Stimulated activated CD8-positive, alpha-beta memory T cell treated with anti-CD3 and anti-CD28 coated beads, Interleukin-7, amount 100 ng/mL, for 1 hour (primary cell): ENCODE results near the gene KLHL5.

Source experiments
- DNase-seq, 2 donors: peaks; one replicate each; pipeline ENCODE4 v3.0.0-alpha.2; 2020; ENCODE audit warnings: low read depth in 2 of 2

Gene KLHL5

DNA sequence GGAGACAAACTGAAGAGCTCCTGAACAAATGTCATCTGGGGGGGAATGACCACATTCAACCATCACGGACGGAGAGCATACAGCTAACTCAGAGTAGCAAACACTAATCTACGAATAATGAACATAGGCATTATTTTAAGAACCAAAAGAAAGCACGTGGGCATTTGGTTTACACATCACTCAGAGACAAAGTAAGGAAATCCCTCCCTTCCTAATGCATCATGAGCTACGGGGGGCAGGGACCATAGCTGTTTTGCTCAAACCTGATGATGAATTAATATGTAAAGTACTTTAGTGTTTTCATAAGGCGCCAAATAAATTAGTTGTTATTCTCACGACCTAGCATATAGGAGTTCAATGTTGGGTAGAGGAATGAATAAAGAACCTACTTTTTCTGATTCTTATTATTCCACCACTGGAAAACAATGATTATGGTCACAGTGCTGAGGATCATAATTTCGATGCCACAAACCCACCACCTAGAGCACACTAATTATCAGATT, 18.1 kb upstream of the KLHL5 start:
- DNase-seq, result no peak

GRCh38 chr4:39044364-39044955, 17.6 kb upstream of the KLHL5 start:
- DNase-seq, result peak; percentile 85 to 87

DNA sequence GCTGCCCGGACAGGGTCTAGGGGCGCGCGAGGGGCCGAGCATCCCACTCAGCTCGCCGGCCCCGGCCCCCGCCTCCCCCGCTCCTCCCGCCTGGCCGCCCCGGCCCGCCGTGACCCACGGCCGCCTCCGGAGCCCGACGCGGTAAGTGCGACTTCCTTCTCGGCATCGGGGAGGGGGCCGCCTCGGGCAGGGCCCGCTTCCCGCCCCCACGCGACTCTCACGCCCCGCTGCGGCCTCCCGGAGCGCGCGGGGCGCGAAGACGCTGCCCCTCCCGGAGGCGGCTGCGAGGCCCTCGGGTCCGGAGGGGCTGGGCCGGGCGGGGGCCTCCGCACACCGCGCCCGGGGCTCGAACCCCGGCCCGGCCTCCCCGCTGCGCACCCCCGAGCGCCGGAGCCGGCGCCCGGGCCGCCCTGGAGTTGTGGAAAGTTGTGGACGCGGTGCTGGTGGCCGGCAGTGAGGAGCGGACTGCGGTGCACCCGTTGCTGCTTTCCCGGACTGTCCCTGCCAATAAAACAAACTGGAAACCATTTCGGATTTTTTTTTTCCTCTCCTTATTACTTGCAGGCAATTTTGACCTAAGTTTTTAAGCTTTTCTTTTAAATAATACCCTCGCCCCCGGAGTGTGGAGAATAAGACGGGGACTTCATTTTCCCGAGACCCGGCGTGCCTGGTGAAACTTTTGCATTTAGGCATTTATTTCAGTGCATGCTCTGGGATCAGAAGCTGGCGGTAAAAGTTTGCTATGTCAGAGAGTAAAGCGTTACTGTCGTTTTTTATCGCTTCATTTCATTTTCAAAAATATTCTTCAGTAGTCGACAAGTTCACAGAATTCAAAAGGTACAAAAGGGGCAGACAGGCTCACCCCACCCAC, 16.8 kb upstream of the KLHL5 start:
- peak in 1 of 2 donors; percentile 19 for DNase-seq

DNA sequence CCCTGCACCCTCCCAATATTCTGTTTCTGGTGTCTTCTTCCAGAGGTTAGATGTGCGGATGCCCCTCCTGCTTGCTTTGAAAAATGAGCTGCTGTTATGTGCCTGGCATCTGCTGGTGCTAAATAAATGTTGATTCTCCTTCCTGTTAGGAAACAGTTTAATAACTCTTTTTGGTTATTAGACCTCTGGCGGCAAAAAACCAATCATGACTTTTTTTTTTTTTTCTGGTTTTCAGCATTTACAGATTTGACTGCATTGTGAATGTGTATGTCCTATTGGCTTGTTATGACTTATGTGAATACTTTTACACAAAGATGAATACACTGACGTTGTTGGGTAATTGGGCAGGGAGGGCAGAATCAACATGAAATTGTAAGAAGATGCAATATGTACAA, 16.2 kb upstream of the KLHL5 start:
- DNase-seq, result no peak

- no peak for DNase-seq
These were observed 15.8 kb upstream of the KLHL5 start for GRCh38 chr4:39046249-39046648.

DNA sequence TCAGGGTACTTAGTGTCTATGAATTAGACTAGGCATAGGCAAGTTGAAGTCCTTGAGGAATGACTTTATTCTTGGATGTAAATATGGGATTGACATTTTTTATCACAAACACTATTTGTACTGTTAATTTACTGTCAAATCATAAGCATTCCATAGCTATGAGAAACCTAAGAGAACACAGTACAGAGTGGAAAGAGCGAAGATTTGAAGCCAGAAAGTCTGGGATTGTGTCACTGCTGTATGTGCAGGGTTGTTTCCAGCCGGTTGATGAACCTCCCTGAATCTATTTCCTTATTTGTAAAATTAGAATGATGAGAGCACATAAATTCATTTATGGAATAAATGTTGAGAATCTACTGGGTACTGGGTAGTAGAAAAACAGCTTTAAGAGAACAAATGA, 14.4 kb upstream of the KLHL5 start:
- DNase-seq, result no peak

GRCh38 chr4:39048311-39048710, 13.7 kb upstream of the KLHL5 start:
- DNase-seq, result no peak

- no peak for DNase-seq
These were observed 11.4 kb upstream of the KLHL5 start for GRCh38 chr4:39050590-39050989.

GRCh38 chr4:39051492-39051891, 10.5 kb upstream of the KLHL5 start:
- no peak for DNase-seq

- no peak for DNase-seq
These were observed 8.0 kb upstream of the KLHL5 start for GRCh38 chr4:39053983-39054382.

DNA sequence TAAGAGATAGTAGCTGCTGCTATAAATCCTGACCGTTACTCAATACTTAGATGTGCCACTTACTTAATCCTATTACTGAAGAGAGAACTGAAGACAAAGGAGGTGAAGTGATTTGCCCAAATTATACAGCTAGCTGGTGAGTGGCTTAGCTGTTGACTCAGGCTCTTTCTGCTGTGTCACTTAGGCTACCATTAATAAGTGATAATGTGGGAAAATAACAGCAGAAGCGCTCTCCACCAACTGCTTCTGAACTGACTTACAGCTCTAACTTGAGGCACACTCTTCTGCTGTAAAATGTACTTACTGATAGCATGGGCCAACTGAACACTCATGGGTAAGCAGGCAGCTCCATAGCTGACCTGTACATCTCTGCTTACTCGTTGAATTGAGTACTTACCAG, 7.5 kb upstream of the KLHL5 start:
- no peak for DNase-seq

DNA sequence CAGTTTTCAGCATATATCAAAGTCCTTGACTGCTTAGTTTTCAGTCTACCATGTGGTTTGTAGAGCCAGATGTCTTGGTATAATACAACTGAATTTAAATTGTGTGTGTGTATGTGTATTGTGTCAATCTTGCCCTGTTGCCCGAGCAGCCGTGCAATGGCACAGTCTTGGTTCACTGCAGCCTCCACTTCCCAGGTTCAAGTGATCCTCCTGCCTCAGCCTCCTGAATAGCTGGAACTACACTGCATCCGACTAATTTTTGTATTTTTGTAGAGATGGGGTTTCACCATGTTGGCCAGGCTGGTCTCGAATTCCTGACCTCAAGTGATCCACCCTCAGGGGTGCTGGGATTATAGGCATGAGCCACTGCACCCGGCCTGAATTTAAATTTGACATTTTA, 6.0 kb upstream of the KLHL5 start:
- DNase-seq, result no peak

DNA sequence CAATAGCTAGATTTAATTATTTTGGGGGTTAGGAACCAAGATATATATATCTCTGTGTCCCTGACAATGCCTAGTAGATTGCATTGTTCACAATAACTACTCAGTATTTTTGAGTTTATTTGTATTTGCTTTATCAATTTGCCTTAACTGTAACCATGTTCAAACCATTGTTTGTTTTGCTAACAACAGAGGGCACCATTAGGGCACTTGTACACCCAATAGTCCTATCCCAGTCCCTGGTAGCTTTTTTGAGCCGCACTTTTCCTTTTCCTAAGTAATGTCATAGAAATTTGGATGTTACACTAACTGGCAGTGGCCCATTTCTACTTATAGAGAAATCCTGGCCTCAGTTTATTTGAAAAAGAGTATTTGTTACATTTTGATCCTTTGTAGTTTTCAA, 575 bp upstream of the KLHL5 start:
- no peak for DNase-seq

DNA sequence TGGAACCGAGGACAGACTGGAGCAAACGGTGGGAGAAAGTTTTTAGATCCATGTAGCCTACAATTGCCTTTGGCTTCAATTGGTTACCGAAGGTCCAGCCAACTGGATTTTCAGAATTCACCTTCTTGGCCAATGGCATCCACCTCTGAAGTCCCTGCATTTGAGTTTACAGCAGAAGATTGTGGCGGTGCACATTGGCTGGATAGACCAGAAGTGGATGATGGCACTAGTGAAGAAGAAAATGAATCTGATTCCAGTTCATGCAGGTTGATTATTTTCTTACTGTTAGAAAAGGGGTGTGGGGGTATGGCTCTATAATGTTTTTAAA, 702 bp downstream of the KLHL5 start:
- no peak for DNase-seq

DNA sequence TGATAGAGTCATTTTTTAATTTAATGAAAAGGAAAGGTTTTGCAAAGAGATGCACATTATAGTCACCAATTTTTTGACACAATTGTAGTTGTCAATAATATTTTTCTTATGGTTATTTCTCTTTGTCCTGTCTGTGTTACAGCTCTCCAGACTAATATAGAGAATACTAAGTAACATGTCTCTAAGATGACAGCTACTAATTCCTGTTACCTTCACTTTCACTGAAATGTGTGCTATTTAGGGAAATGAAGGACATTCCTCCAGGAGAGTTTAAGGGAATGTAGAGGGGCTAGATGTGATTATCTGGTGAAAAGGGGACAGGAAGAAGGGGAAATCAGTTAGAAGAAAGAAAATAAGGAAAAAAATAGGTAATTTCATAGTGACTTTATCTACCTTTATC, 1.4 kb downstream of the KLHL5 start:
- DNase-seq, result no peak

DNA sequence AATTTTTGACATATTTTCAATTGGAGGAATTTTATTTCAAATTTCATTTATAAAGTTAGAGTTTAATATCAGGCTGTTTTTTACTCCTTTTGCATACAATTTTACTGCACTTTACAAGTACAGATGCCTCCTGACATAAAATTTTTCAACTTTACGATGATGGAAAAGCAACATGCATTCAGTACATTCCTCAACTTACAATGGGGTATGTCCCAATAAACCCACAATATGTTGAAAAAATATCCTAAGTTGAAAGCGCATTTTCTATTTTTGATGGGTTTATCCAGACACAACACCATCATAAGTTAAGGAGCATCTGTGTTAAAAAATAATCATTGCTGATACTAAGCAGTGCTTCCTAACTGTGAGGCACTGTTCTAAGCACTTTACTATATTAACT, 4.3 kb downstream of the KLHL5 start:
- DNase-seq, result no peak

GRCh38 chr4:39067031-39067430, 5.0 kb downstream of the KLHL5 start:
- no peak for DNase-seq

DNA sequence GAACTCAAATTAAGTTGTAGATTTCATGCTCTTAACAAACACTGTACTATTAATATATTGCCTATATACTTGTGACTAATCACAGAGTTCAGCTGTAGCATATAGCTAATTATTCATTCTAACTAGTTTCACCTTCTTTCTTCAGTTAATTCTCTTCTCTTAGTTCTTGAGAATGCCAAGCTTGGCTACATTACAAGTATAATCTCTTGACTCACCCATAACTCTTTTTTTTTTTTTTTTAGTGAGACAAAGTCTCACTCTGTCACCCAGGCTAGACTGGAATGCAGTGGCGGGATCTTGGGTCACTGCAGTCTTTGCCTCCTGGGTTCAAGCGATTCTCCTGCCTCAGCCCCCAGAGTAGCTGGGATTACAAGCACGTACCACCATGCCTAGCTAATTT, 5.4 kb downstream of the KLHL5 start:
- DNase-seq, result no peak

DNA sequence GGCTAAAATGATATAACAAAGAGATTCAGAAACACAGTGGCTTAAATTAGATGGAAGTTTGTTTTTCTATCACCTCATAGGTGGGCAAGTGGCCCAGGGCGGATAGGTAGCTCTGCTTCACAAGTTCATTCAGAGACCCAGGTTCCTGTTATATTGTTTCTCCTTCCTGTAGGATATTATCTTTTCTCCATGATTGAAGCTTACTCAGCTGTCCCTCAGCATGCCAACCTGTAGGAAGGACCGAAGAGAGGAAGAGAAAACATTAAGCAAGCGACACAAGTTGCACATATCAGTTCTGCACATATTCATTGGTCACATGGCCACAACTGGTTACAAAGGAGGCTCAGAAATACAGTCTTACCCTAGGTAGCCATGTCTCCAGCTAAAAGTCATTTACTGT, 6.9 kb downstream of the KLHL5 start:
- DNase-seq, result no peak

DNA sequence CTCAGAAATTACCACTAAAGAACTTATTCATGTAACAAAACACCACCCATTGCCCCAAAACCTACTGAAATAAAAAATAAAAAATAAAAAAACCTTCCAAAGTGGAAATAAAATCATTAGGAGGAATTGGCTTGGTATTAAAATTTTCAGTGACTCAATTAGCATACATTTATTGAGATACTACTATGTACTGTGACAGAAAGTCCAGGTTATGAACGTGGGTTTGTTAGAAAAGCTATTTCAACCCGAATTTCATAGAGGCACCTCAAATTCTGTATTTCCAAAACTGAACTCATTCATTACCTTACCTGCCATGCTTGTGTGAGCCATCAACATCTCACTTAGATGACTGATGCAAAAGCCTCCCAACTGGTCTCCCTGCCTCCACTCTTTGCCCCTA, 16.8 kb downstream of the KLHL5 start:
- DNase-seq, result no peak

DNA sequence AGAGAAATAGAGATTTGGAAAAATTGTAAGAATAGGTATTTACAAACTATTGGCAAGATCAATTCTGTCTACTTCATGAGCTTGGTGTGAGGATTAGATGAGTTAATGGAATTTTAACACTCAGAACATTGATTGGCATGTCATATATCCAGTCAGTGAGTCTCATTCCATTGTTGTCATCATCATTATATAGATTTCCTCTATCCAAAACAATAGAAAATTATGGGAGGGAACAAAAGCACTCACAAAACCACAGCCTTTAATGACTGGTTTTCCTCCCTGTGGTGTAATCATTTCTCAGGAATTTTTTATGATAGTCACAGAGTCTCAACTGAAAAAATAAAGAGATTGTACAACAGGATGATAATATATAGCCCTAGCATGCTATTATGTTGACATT, 21.1 kb downstream of the KLHL5 start:
- DNase-seq, result no peak

- DNase-seq, result no peak
These were observed 23.9 kb downstream of the KLHL5 start for GRCh38 chr4:39085891-39086290.

DNA sequence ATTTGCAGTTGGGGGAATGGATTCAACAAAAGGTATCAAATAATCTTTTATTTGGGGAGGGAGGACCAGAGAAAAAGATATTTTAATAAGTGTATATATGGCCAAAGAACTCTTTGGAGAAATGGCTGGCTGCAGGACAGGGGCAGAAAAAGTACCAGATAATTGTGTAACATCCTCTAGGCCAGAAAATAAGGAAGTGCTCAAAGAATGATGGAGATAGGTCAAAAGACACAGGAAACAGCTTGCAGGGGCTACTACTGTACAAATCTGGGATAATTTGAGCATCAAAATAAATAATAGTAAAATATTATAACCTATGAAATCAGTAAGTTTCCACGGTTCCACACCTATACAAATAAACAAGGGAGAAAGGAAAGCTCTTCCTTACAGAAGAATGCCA, 34.8 kb downstream of the KLHL5 start:
- DNase-seq, result no peak

- DNase-seq, result no peak
These were observed 35.3 kb downstream of the KLHL5 start for GRCh38 chr4:39097290-39097689.
